ENCODE data around the gene NEB. TPM values are rescaled to one million over a fixed set of nuclear protein-coding genes. Genes with fewer than 3 reads are reported as not detected.
"Not testable (repeated sequence)": the region's sequence is repeated elsewhere in the genome, so short reads cannot be mapped to it uniquely, and the experiment has no call there.

Gene NEB
- total and polyA plus RNA-seq, 10 donors, result 0.96 to 6.2 (median 2.4) TPM

GRCh38 chr2:151711025-151711424 lies 23.3 kb downstream of the NEB start:
- TF ChIP-seq, protein P1, sequence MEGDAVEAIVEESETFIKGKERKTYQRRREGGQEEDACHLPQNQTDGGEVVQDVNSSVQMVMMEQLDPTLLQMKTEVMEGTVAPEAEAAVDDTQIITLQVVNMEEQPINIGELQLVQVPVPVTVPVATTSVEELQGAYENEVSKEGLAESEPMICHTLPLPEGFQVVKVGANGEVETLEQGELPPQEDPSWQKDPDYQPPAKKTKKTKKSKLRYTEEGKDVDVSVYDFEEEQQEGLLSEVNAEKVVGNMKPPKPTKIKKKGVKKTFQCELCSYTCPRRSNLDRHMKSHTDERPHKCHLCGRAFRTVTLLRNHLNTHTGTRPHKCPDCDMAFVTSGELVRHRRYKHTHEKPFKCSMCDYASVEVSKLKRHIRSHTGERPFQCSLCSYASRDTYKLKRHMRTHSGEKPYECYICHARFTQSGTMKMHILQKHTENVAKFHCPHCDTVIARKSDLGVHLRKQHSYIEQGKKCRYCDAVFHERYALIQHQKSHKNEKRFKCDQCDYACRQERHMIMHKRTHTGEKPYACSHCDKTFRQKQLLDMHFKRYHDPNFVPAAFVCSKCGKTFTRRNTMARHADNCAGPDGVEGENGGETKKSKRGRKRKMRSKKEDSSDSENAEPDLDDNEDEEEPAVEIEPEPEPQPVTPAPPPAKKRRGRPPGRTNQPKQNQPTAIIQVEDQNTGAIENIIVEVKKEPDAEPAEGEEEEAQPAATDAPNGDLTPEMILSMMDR (IDR thresholded peaks at IDR 0.05 in 8 of 11, conservative IDR thresholded peaks at IDR 0.05 in 3 of 11), result no peak
- no peaks in the 10 kb centered on the region for H3K27me3 ChIP-seq (replicated peaks in 1 of 7)
- DNase-seq, result no peak
- no peak overlapping the region for H3K27ac ChIP-seq
- intact Hi-C loops (cut with DNase I; ENCODE audit: low total_unique reads), result no loop called here
- no peaks in the 10 kb centered on the region for H3K36me3 ChIP-seq
- H3K4me3 ChIP-seq, result no peak overlapping the region
- WGBS, 5 donors, result 77 to 92% (median 85%) methylated on average over 1 of the region's 1 CpG
- H3K9me3 ChIP-seq, result no peaks in the 10 kb centered on the region
- no peaks in the 10 kb centered on the region for H3K4me1 ChIP-seq

GRCh38 chr2:151708788-151709187 lies 25.5 kb downstream of the NEB start:
- Histone ChIP-seq H3K27me3 (replicated peaks in 1 of 7) (no peaks in the 10 kb centered on the region), H3K27ac (no peak overlapping the region), H3K36me3 (no peaks in the 10 kb centered on the region), H3K4me3 (no peak overlapping the region), H3K9me3 (no peaks in the 10 kb centered on the region), H3K4me1 (no peaks in the 10 kb centered on the region)
- intact Hi-C loops (cut with DNase I; ENCODE audit: low total_unique reads), result no loop called here
- 76 to 92% (median 86%) methylated on average over 6 of the region's 6 CpGs for WGBS, 5 donors
- no peak for DNase-seq
- TF ChIP-seq POLR2A (IDR thresholded peaks at IDR 0.05) (no peak), POLR2AphosphoS5 (IDR thresholded peaks at IDR 0.05) (no peak)

DNA sequence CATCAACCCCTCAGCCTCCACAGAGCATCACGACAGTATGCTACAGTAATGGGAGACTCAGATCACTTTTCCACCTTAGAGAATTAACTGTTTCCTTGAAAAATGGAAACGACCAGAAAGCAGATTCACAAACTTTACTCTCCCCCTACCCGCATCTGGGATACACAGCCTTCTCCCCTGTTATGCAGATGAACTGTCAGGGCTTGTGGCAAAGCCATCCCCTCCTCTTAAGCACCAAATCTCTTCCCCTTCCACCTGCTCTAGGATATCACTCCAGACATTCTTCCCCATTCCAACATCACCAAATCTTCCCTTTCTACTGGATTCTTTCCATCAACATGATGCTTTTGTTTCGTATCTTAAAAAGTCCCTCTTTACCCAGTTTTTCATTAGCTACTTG lies 26.4 kb downstream of the NEB start:
- TF ChIP-seq POLR2AphosphoS5 (IDR thresholded peaks at IDR 0.05) (no peak), POLR2A (IDR thresholded peaks at IDR 0.05) (no peak)
- TF ChIP-seq, protein P1 (IDR thresholded peaks at IDR 0.05 in 8 of 11, conservative IDR thresholded peaks at IDR 0.05 in 3 of 11), result no peak
- no peaks in the 10 kb centered on the region for H3K27me3 ChIP-seq (replicated peaks in 1 of 7)
- H3K27ac ChIP-seq, result no peak overlapping the region
- no peak overlapping the region for H3K4me3 ChIP-seq
- no peak for DNase-seq
- no peaks in the 10 kb centered on the region for H3K36me3 ChIP-seq
- no peaks in the 10 kb centered on the region for H3K4me1 ChIP-seq
- no peaks in the 10 kb centered on the region for H3K9me3 ChIP-seq
- WGBS, 5 donors, result 64 to 78% (median 70%) methylated on average over 4 of the region's 4 CpGs
- intact Hi-C loops (cut with DNase I; ENCODE audit: low total_unique reads), result no loop called here

GRCh38 chr2:151704480-151704961 lies 29.8 kb downstream of the NEB start:
- H3K4me1 ChIP-seq; intact Hi-C loops (cut with DNase I; ENCODE audit: low total_unique reads); DNase-seq; H3K4me3 ChIP-seq; H3K27ac ChIP-seq; H3K9me3 ChIP-seq; H3K36me3 ChIP-seq; H3K27me3 ChIP-seq (replicated peaks in 1 of 7): not testable (repeated sequence)
- WGBS, 5 donors, result 96 to 97% (median 96%) methylated on average over 23 to 28 of the region's 29 CpGs

DNA sequence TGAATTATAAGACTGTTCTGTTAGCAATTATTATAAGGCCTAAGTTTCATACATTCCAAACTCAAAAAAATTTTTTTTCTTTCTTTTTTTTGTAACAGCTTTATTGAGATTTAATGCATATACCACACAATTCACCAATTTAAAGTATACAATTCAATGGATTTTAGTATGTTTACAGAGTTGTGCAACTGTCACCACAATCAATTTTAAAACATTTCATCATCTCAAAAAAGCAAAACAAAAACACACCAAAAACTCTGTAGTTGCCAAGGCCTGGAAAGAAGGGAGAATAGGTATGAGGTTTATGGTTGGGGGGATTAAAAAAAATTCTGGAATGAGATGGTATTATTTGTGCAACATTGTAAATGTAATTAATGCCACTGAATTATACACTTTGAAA lies 36.1 kb downstream of the NEB start:
- DNase-seq; H3K4me1 ChIP-seq; H3K27ac ChIP-seq; H3K9me3 ChIP-seq; H3K36me3 ChIP-seq; intact Hi-C loops (cut with DNase I; ENCODE audit: low total_unique reads); H3K27me3 ChIP-seq (replicated peaks in 1 of 7); H3K4me3 ChIP-seq: not testable (repeated sequence)

GRCh38 chr2:151695778-151696177 lies 38.5 kb downstream of the NEB start:
- Histone ChIP-seq H3K27me3 (replicated peaks in 1 of 7) (no peaks in the 10 kb centered on the region), H3K36me3 (no peaks in the 10 kb centered on the region), H3K27ac (no peak overlapping the region), H3K9me3 (no peaks in the 10 kb centered on the region), H3K4me1 (no peaks in the 10 kb centered on the region), H3K4me3 (no peak overlapping the region)
- intact Hi-C loops (cut with DNase I; ENCODE audit: low total_unique reads), result no loop called here
- WGBS, 5 donors, result 84 to 98% (median 87%) methylated on average over 3 of the region's 3 CpGs
- TF ChIP-seq POLR2AphosphoS5 (IDR thresholded peaks at IDR 0.05), result no peak
- TF ChIP-seq, protein P1 (IDR thresholded peaks at IDR 0.05 in 8 of 11, conservative IDR thresholded peaks at IDR 0.05 in 3 of 11), result no peak
- no peak for TF ChIP-seq POLR2A (IDR thresholded peaks at IDR 0.05)
- DNase-seq, result no peak

Data from spleen (tissue), 11 donors.